Neural crest cell (in vitro differentiated cells): ENCODE data around the gene PRR7. TPM values are rescaled to one million over a fixed set of nuclear protein-coding genes. Genes with fewer than 3 reads are reported as not detected.

ENCODE experiments used
- DNase-seq: peaks from one replicate; pipeline ENCODE4 v3.0.0; 2021; ENCODE audit warnings: low read depth, mixed read lengths, low spot score
- H3K27ac Mint-ChIP-seq: one replicate; pipeline ENCODE4 v1.8.0; 2021; ENCODE audit warnings: mild to moderate bottlenecking, mixed read lengths; ENCODE audit not compliant: unreplicated experiment
- H3K27me3 Mint-ChIP-seq: 2 replicates; pipeline ENCODE4 v1.8.0; 2021; ENCODE audit warnings: low read depth, mild to moderate bottlenecking, mixed read lengths
- H3K36me3 Mint-ChIP-seq: 2 replicates; pipeline ENCODE4 v1.8.0; 2021; ENCODE audit warnings: low read depth, mild to moderate bottlenecking, mixed read lengths
- H3K4me1 Mint-ChIP-seq: 2 replicates; pipeline ENCODE4 v1.8.0; 2021; ENCODE audit warnings: mixed read lengths
- H3K4me3 Mint-ChIP-seq: one replicate; pipeline ENCODE4 v1.8.0; 2021; ENCODE audit warnings: mild to moderate bottlenecking, mixed read lengths
- H3K9me3 Mint-ChIP-seq: 2 replicates; pipeline ENCODE4 v1.8.0; 2021; ENCODE audit warnings: mixed read lengths
- long read RNA-seq: library from polyadenylated mRNA; unstranded; transcript quantifications from one replicate; pipeline ENCODE4 v2.0.0, GENCODE V29; 2020
- total RNA-seq: library from RNA; stranded (reverse); gene quantifications from 2 replicates; pipeline ENCODE4 v1.2.1, GENCODE V29; 2021
- TF ChIP-seq, protein P1 (sequence below): fragments of 200-600 bp; sonication (generic); conservative IDR thresholded peaks from 2 replicates; pipeline ENCODE4 v1.5.0; 2021; ENCODE audit warnings: antibody characterized with exemption, mild to moderate bottlenecking

Gene PRR7, protein sequence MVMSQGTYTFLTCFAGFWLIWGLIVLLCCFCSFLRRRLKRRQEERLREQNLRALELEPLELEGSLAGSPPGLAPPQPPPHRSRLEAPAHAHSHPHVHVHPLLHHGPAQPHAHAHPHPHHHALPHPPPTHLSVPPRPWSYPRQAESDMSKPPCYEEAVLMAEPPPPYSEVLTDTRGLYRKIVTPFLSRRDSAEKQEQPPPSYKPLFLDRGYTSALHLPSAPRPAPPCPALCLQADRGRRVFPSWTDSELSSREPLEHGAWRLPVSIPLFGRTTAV
- total RNA-seq, result 16.1 and 19.0 TPM in 2 replicates
- long read RNA-seq, result 0 reads

DNA sequence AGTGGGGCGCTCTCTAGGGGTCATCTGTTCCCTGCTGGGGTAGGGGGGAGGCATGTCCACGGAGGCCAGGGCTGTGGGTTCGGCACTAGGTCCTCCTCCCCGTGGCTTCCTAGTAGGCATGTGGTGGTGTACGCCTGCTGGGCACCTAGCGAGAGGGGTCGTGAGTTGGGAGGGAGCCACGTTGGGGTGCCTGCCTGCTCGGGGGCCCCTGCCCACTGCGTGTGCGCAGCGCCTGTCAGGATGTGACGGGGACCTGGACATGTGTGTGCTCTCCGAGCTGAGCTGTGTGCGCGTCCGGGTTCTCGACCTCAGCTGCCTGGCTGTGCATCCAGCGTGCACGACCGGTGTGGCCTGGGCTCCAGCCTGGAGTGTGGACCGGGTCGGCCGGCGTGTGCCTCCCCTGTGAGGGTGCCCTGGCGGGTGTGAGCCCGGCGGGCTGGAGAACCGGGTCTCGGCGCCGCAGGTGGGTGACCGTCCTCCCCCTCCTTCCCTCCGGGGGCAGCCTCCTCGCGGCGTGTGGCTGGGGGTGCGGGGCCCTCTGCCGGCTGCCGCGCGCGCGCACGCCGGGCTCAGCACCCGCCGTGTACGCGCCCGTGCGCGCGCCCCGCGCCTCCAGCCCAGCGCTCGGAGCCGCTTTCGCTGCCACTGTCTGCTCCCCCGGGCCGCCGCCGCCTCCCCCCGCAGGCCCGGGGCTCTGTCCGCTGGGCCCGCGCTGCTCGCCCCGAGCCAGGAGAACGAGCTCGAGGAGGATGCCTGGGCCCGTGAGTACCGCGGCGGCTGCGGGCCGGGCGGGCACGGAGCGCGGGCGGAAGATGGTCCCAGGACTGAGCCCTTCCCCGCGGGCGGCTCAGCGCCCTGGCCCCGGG is at the start of gene PRR7:
Gene PRR7, plus strand, starts transcription at position 615 of the 866 bp plus-strand sequence. CDS start 8,254 bp downstream, outside the sequence.
- Mint-ChIP-seq H3K27ac (peak within 1 kb of the TSS; percentile 81), H3K36me3 (peaks cover 6% of the 10 kb centered on the region), H3K27me3 (peaks cover 47% of the 10 kb centered on the region), H3K9me3 (no peaks in the 10 kb centered on the region), H3K4me3 (peak within 1 kb of the TSS; percentile 93), H3K4me1 (peaks cover 58% of the 10 kb centered on the region)
- peak; percentile 58 for DNase-seq
- TF ChIP-seq, protein P1, sequence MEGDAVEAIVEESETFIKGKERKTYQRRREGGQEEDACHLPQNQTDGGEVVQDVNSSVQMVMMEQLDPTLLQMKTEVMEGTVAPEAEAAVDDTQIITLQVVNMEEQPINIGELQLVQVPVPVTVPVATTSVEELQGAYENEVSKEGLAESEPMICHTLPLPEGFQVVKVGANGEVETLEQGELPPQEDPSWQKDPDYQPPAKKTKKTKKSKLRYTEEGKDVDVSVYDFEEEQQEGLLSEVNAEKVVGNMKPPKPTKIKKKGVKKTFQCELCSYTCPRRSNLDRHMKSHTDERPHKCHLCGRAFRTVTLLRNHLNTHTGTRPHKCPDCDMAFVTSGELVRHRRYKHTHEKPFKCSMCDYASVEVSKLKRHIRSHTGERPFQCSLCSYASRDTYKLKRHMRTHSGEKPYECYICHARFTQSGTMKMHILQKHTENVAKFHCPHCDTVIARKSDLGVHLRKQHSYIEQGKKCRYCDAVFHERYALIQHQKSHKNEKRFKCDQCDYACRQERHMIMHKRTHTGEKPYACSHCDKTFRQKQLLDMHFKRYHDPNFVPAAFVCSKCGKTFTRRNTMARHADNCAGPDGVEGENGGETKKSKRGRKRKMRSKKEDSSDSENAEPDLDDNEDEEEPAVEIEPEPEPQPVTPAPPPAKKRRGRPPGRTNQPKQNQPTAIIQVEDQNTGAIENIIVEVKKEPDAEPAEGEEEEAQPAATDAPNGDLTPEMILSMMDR, result peak; percentile 22

DNA sequence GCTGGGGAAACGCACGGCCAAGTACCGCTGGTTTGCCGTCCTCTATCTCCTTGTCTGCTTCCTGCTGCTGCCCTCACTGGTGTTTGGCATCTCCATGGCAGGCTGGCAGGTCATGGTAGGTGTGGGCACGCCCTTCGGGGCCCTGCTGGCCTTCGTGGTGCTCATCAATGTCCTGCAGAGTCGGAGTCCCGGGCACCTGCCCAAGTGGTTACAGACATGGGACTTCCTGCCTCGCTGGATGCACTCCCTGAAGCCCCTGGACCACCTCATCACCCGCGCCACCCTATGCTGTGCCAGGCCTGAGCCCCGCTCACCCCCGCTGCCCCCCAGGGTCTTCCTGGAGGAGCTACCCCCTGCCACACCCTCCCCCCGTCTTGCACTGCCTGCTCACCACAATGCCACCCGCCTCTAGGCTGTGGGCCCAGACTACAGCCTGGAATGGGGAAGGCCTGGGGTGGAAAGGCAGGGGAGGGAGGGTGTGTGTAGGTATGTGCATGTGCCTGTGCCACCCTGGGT is 48.7 kb upstream of the PRR7 start:
- Mint-ChIP-seq H3K36me3 (no peaks in the 10 kb centered on the region), H3K27ac (no peak overlapping the region), H3K4me3 (no peak overlapping the region), H3K9me3 (no peaks in the 10 kb centered on the region), H3K4me1 (peaks cover 13% of the 10 kb centered on the region), H3K27me3 (peaks cover 21% of the 10 kb centered on the region)
- no peak for DNase-seq
- TF ChIP-seq, protein P1, result no peak

DNA sequence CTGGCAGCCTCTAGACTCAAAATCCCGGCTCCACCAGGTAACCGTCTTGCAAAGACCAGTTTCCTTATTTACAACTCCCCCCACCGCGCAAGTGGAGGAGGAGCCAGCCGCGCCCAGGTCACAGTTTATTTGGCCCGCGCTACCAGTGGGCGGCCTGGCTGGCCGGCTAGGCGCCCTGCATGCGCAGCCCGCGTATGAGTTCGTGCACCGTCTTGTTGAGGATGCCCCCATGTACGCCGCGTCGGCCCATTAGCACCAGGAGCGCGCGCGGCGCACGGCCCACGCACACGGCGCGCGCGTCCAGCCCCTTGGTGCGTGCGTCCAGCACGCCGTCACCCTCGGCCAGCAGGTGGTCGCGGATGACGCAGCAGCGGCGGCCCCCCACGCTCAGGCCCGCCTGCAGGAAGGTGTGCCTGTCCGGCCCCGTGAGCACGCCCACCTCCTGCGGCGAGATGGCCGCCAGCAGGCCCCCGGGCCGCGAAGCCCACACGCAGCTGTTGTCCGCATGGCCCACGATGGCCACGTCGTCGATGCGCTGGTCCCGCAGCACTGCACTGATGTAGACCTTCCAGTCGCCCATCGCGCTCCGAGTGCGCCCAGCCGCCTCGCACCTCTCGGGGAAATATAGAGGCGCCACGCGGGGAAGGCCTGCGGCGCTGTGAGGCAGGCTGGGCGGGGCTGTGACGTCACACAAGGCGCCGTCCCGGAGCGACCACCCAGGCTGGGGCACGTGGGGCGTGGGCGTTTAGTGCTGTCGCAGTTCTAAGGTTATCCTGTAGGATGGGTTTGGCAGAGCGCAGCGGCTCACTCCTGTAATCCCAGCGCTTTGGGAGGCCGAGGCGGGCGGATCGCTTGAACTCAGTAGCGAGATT is 46.4 kb upstream of the PRR7 start, which contains the start of gene PFN3:
Gene PFN3, minus strand, starts transcription at position 665 of the 872 bp plus-strand sequence. Its CDS starts 85 bp downstream, at position 580.
- TF ChIP-seq, protein P1, result no peak
- no peak for DNase-seq
- Mint-ChIP-seq H3K4me1 (peaks cover 13% of the 10 kb centered on the region), H3K27ac (no peak within 1 kb of the TSS), H3K4me3 (no peak within 1 kb of the TSS), H3K27me3 (peaks cover 40% of the 10 kb centered on the region), H3K36me3 (no peaks in the 10 kb centered on the region), H3K9me3 (no peaks in the 10 kb centered on the region)

DNA sequence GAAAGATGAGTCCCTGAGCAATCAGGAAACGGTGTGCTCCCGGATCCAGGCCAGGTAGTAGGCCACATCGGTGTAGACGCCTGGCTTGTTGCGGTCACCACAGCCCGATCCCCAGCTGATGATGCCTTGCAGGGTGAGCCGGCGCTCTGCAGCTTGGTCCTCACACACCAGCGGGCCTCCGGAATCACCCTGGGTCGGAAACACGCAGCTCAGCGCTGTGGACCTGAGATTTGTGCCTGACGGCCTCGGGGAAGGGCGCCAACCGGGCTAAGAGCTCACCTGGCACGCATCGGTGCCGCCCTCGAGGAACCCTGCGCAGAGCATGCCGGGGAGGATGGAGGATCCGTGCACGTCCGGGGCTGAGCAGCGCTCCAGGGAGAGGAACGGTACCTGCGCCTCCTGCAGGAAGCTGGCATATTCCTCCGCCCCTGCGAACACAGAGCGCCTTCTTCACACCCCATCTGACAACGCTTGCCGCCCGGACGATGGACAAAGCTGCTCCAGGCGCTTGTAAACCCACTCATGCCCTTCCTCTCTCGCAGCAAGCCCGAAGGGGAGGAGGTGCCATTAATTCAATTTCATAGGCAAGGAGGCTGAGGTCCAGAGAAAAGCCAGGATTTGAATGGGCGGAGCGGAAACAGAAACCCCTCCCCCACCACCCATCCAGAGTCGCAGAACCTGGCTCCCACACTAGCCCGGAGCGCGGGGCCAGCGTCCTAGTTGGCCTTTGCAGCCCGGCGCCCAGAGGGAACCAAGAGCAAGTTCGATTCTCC is 44.2 kb upstream of the PRR7 start:
- DNase-seq, result peak; percentile 66
- Mint-ChIP-seq H3K27ac (no peak overlapping the region), H3K36me3 (no peaks in the 10 kb centered on the region), H3K4me3 (peak overlapping the region; percentile 85), H3K4me1 (peaks cover 13% of the 10 kb centered on the region), H3K27me3 (peaks cover 60% of the 10 kb centered on the region), H3K9me3 (no peaks in the 10 kb centered on the region)
- TF ChIP-seq, protein P1, result peak; percentile 65
